ENCODE measurements around the gene TRMT13.

Gene TRMT13

GRCh38 chr1:100132566-100133477 lies at the start of gene TRMT13, which contains the start of gene SASS6:
Gene TRMT13 (plus strand): TSS chr1:100133163. CDS start chr1:100133169, 6 bp downstream.
Gene SASS6 (minus strand): TSS chr1:100132930. CDS start chr1:100132814, 116 bp downstream.
- DNase-seq: peak; percentile 98

GRCh38 chr1:100087396-100087795 lies 45.6 kb upstream of the TRMT13 start:
- no peak for DNase-seq

GRCh38 chr1:100089082-100089481 lies 43.9 kb upstream of the TRMT13 start:
- DNase-seq: no peak

- no peak for DNase-seq
Observed at GRCh38 chr1:100090471-100090870, 42.5 kb upstream of the TRMT13 start.

GRCh38 chr1:100100202-100100601 lies 32.8 kb upstream of the TRMT13 start:
- DNase-seq: no peak

- no peak for DNase-seq
Observed at GRCh38 chr1:100101564-100101963, 31.4 kb upstream of the TRMT13 start.

GRCh38 chr1:100107696-100108095 lies 25.3 kb upstream of the TRMT13 start:
- no peak for DNase-seq

- no peak for DNase-seq
Observed at GRCh38 chr1:100109554-100110066, 23.4 kb upstream of the TRMT13 start.

GRCh38 chr1:100115524-100115923 lies 17.4 kb upstream of the TRMT13 start:
- DNase-seq: no peak

GRCh38 chr1:100122177-100122576 lies 10.8 kb upstream of the TRMT13 start:
- DNase-seq: no peak

GRCh38 chr1:100127226-100127625 lies 5.7 kb upstream of the TRMT13 start:
- DNase-seq: no peak

GRCh38 chr1:100130552-100131077 lies 2.3 kb upstream of the TRMT13 start:
- no peak for DNase-seq

GRCh38 chr1:100131623-100132022 lies 1.3 kb upstream of the TRMT13 start:
- DNase-seq: no peak

- DNase-seq: no peak
Observed at GRCh38 chr1:100134872-100135271, 1.9 kb downstream of the TRMT13 start.

GRCh38 chr1:100137602-100138001 lies 4.6 kb downstream of the TRMT13 start:
- no peak for DNase-seq

- DNase-seq: no peak
Observed at GRCh38 chr1:100141192-100141591, 8.2 kb downstream of the TRMT13 start.

GRCh38 chr1:100142343-100142742 lies 9.4 kb downstream of the TRMT13 start:
- DNase-seq: no peak

GRCh38 chr1:100145116-100145515 lies 12.2 kb downstream of the TRMT13 start:
- DNase-seq: no peak

GRCh38 chr1:100146958-100147357 lies 14.0 kb downstream of the TRMT13 start:
- no peak for DNase-seq

- DNase-seq: no peak
Observed at GRCh38 chr1:100147875-100148274, 14.9 kb downstream of the TRMT13 start.

GRCh38 chr1:100151679-100152078 lies 18.7 kb downstream of the TRMT13 start:
- DNase-seq: no peak

GRCh38 chr1:100152271-100152670 lies 19.3 kb downstream of the TRMT13 start:
- no peak for DNase-seq

GRCh38 chr1:100162881-100163280 lies 29.9 kb downstream of the TRMT13 start:
- no peak for DNase-seq

- DNase-seq: peak; percentile 10
Observed at GRCh38 chr1:100164216-100164615, 31.3 kb downstream of the TRMT13 start.
